Measurements from ENCODE around the gene CTRB1.
"Not testable (repeated sequence)": the region's sequence is repeated elsewhere in the genome, so short reads cannot be mapped to it uniquely, and the experiment has no call there.

The CTRB1 gene

DNA sequence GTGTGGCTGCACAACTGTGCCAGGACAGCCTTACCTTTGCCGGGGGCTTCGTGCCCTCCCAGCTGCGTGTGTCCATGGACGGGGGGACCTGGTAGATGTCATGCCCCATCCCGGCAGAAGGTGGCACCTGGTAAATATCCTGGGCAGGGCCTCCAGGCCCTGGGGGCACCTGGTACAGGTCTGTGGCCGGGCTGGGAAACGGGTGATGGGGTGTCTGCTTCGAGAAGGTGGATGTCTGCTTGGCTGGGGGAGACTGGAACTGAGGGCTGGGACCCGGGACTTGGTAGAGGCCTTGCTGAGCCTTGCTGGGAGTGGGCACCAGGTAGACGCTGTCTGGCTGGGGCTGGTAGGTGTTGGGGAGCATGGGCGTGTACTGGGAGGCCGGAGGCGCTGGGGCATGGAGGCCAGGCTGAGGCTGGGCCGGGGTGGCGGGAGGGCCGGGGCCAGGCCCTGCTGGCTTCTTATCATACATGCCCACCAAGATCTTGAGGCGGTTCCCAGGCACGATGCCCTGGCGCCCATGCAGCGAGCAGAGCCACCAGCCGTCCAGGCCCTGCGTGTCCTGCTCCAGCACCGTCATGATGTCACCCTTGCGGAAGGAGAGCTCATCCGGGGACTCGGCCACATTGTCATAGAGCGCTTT, 23.8 kb downstream of the CTRB1 start:
- DNase-seq = not testable (repeated sequence)

DNA sequence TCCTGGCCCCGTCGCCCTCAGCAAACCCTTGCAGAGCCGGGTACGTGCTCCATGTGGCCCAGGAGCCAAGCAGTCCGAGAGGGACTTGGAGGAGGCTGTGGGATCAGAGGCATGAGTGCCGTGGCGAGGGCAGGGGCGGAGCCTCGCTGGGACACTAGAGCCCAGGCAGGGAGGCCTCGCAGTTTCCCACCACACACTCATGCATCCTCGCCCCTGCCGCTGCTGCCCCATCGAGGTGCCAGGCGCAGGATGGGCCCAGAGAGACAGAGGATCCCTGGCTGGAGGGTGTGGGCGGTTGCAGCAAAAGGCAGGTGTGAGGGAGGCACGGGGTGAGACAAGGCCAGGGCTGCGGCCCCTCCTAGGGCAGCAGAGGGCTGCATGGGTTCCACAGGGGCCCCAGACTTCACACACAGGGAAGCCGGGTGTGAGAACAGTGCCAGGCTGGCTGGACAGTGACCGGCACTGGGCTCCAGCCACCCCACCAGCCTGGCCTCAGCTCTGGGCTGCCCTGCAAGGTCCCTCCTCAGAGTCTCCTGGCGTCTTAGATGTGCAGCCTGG, 25.0 kb downstream of the CTRB1 start:
- no peak for DNase-seq

DNA sequence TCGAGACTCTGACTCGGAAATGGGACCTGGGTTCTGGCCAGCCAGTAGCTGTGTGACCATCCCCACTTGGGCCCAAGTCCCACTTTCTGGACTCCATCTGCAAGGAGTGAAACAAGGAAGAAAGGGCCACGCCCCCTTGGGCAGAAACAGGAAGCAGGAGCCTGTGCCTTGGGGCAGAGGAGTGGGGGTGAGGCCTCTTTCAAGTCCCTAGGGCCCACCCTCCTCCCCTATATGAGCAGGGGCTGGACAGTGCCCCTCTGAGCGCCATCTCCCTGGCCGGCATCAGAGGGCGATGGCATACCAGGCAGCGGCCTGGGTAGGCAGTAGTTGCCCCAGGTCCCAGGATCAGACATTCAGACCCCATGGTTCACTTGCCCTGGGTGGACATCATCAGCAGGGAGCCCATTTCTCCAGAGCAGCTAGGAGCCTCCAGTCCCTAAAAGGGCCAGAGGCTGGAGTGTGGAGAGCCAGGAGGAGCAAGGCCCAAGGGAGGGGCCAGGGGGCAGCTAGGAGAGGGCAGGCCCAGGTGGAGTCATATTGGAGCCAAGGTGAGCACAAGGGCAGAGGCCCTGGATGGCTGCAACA, 25.5 kb downstream of the CTRB1 start:
- no peak for DNase-seq

- no peak for DNase-seq
These were observed 26.3 kb downstream of the CTRB1 start for GRCh38 chr16:75244844-75245758.

GRCh38 chr16:75246504-75247205, 27.9 kb downstream of the CTRB1 start:
- no peak for DNase-seq

DNA sequence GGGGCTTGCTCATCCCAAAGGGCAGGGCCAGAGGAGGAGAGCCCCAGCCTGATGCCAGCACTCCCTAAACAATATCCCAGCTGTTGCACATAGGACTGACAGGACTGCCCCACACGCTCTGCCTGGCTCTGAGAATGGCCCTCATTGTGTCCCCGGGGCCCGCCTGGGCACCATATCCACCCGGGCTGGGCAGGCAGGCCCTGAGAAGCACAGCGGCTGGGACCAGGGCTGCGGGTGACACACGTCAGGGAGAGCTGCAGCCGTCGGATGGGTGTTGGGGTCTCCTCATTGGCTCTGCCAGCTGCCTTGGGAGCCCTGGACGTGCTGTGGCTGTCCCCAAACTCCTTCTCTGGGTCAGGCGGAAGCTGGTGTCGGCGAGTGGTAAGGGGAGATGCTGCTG, 28.5 kb downstream of the CTRB1 start:
- no peak for DNase-seq

GRCh38 chr16:75248142-75248535, 29.4 kb downstream of the CTRB1 start:
- no peak for DNase-seq

- DNase-seq = no peak
These were observed 30.0 kb downstream of the CTRB1 start for GRCh38 chr16:75248536-75249380.

- DNase-seq = no peak
These were observed 30.7 kb downstream of the CTRB1 start for GRCh38 chr16:75249441-75249840.

DNA sequence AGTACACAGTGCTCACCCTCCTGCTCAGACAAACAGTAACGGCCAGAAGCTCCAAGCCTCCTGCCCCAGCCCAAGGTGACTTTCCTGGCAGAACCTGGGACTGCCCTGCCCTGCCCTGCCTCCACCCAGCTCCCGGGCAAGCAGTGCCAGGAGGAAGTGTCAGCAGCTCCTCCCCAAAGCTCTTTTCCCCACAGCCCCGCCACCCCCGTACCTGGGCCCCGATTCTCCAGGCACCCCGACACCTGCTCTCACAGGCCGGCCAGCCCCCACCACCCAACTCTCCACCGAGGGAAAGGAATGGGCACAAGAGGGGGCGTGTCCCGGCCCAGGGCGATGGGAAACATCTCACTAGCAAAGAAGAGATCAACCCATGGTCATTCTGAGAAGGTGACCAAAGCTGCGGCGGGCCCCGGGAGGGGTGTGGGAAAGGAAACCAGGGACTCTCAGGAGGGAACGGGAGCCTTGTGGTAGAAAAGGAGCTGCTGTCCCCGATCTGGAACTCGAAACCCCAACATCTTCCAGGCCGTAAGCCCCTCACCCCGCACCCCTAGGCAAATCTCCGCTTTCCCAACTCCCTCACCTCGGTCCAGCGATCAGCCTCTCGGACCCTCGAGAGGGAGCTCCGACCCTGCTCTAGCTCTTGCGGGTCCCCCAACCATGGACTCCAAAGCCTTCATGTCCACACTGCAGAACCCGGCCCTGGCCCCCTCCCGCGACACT, 31.5 kb downstream of the CTRB1 start:
- DNase-seq = no peak

- no peak for DNase-seq
These were observed 32.1 kb downstream of the CTRB1 start for GRCh38 chr16:75250809-75251279.

- no peak for DNase-seq
These were observed 32.7 kb downstream of the CTRB1 start, which contains the start of gene BCAR1 for GRCh38 chr16:75251280-75252048. BCAR1 (minus strand) TSS chr16:75251624; CDS start chr16:75251482, 142 bp downstream.

DNA sequence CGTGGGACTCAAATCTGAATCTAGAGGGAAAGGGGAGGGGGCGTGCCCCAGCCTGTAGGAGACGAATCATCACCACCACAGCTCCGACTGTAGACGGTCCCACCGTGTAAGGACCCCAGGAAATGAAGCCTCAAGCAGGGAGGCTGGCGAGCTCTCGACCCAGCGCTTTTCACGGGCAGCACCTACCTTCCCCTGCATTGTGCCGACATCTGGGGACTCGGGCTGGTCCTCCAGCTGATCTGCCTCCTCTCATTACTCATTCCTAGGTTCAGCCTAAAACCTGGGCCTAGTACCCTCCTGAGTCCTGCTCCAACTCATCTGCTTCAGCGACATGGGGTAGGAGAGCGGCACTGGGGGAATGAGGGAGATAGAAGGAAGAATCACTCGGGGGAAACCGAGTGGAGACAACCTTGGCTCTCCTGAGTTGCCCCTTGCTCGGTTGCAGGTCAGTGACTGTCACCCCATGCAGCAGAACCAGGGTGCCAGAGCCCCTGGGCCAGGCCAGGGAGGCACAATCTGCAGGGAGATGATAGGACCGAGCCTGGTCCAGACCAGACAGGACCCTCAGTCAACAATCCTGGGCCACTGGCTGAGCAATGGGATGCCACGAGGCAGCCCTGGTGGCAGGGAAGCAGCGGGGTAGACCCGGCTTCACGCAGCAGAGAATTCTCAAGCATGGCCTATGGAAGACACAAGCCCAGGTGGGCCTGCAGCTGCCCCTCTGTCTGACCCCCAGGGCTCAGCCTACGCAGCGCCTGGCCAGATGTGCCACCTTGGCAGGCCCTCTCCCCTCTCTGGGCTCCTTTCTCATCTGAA, 33.5 kb downstream of the CTRB1 start:
- no peak for DNase-seq

DNA sequence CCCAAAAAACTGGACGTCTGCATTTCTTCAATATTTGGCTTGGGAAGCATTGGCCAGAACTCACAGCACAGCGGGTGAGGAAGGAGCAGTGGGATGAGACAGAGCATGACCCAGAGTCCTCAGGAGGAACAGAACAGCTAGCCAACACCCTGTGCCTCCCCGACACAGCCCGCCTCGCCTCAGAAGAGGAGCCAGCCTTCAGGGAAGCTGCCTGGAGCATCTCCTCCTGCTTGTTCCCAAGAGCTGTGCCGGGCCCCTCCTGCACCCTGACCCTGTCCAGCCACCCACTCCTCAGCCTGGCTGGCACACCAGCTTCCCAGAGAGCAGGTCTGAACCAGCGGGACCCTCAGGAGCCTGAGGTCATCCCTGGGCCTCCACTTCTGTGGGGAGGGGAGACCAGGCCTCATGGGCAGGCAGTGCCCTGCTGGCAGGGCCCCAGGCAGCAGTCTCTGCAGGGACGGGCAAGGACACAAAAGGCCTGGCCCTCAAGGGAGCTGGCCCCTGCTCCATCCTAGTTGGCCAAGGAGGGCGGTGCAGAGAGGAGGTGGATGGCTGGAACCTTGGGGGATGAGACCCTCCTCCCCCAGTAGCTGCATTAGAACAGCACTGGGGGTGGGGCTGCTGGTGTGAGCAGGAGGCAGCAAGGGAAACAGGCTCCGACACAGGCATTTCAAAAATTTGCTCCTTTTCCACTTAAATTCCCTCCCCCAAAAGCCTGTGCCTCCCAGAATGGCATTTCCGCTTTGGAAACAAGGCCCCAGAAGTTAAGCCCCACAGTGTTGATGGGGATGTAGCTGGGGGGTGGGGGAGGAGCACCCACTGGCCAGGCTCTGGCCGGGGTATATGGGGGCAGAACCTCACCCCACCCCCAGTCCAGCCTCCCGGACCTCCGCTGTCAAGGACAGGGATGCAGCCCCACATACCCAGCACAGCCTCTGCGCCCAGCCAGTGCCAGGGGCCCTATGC, 34.4 kb downstream of the CTRB1 start:
- DNase-seq = no peak

- no peak for DNase-seq
These were observed 35.6 kb downstream of the CTRB1 start for GRCh38 chr16:75254359-75254837.

GRCh38 chr16:75256059-75256571, 37.3 kb downstream of the CTRB1 start:
- no peak for DNase-seq

GRCh38 chr16:75256696-75257343, 38.0 kb downstream of the CTRB1 start:
- DNase-seq = no peak

Data from NCI-H187 treated with DMSO at 0.1 percent for 48 hours (cell line).